Cortex of kidney (tissue), 1 donor: Measurements from ENCODE around the gene TBX1.

Source experiments
- DNase-seq: peaks from one replicate; lab custom pipeline; 2025; lab: John Stamatoyannopoulos, UW

Gene TBX1

DNA sequence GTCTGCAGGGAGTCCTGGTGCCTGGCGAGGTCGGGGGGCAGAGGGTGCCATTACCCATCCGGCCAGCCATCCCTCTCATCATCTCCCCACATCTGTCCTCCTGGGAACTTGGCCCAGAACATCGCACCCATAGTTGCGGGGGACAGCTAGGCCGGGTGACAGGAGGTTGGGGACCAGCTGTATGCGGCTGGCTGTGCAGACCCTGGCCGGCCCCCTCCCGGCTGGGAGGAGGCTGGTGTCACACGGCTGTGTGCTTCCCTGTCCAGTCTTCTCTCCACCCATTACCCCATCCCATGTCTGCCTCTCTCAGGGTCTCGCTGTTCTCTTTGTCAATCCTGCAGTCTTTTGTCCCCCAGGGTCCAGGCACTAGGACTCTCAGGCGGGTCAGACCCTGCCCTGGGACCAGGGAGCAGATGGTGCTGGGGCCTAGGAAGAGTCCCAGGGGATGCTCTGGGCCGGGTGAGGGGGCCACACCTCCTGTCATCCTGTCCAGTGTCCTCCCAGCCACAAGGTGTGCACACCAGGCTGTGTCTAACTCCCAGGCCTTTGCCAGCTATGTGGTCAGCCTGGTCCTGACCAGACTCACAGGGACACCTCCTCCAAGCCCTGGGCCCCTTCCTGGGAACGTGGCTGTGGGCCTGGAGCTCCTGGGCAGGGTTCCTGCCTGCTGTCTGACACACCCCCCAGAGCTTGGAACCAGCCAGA is 6.4 kb upstream of the TBX1 start:
- DNase-seq, result no peak

DNA sequence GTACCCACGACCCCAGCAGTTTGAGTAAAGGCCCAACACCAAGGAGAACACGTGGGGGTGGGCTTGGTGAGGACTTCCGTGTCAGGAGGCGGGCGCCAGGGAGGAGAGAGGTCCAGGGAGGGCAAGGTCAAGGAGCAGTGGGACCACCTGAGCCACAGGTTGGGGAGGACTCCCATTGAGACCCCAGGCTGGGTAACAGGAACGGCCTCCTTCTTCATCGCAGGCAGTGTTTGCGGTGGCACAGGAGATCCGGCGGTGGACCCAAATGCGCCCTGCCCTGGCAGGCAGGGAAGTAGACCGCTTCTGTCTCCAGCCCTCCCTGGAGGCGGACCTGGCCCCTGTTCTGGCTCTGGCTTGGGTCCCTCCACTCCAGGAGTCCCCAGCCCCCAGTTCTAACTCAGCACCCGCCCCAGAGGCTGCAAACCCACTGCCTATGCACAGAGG is 5.9 kb upstream of the TBX1 start:
- DNase-seq, result no peak

DNA sequence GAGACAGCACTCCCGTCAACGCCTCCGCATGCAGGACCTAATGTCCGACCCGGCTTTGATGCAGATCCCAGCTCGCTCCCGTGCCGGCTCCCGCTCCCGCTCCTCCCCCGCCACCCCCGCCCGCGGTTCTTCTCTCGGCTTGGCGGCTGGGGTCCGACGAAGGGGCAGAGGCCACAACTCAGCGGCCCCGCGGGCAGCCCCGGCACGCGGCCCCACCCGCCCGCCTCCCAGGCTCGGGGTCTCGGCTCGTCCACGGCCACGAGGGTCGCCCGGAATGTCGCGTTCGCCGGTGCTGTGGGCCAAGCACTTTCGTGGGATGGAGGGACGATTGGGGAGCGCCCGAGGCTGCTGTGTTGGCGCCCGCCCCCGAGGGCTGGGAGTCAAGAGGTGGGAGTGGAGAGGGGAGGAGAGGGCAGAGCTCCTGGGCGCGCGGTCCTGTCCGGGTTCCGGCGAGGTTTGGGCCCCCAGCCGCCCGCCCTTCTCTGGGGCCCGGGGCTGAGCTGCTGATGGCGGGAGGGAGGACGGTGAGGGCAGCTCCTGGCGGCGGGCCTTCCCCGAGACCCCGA is 5.3 kb upstream of the TBX1 start:
- no peak for DNase-seq

DNA sequence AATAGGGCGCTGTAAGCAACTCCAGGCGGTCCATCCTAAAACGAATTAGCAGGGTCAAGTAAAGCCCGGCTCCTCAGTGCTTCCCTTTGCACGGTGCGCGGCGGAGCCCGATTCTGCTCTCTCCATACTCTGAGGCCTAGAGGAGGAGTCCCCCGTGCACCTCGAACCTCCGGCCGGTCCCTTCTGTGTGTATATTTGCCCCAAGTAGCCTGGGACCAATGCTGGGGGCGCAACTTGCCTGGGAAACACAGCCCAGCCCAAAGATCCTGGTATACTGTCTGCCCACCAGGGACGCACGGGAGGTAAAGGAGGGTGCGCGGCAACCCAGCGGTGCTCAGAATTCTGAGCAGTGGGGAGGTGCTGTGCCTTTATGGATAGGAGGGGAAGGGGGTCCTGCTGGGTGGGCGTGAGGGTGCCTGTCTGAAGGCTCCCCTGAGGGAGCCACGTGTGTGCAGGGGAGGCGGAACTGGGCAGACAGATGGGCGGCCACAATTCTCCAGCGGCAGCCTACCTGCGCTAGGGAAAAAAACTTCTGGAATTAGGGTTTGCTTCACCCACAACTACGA is 4.8 kb upstream of the TBX1 start:
- no peak for DNase-seq

DNA sequence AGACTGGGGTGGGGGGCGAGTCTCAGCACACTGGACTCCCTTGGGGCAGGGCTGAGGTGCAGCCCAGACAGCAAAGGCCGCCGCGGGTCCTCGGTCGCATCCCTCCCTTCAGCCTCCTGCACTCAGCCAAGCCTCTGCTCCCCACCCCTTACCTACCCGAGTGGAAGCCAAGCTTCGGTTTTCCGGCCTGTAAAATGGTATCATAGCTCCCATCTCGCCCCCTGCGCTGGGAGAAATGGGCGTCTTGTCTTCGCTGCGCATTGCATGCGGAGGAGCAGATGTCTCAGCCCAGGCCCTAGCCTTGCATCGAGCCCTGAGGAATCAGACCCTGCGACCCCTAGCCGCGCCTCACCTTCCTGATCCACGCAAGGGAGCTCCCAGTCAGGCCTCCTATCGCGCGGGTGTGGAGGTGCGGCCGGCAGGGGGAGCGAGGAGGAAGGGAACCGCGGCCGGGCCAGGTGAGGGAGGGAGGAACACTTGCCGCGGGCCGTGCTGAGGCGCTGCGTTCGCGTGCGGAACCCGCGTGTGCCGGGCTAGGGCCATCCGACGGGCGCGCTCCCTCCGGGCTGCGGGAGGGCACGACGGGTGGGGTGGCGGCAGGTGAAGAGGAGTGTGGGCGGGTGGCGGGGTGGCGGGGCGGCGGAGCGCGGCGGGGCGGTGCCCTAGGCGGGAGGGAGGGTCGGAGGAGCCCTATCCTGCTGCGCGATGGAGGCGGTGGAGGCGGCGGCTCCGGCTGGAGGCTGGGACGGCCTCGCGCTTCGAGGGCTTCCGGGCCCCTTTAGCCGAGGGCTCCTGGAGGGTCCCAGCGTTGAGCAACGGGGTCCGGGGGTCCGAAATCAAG is 4.1 kb upstream of the TBX1 start:
- DNase-seq, result no peak

DNA sequence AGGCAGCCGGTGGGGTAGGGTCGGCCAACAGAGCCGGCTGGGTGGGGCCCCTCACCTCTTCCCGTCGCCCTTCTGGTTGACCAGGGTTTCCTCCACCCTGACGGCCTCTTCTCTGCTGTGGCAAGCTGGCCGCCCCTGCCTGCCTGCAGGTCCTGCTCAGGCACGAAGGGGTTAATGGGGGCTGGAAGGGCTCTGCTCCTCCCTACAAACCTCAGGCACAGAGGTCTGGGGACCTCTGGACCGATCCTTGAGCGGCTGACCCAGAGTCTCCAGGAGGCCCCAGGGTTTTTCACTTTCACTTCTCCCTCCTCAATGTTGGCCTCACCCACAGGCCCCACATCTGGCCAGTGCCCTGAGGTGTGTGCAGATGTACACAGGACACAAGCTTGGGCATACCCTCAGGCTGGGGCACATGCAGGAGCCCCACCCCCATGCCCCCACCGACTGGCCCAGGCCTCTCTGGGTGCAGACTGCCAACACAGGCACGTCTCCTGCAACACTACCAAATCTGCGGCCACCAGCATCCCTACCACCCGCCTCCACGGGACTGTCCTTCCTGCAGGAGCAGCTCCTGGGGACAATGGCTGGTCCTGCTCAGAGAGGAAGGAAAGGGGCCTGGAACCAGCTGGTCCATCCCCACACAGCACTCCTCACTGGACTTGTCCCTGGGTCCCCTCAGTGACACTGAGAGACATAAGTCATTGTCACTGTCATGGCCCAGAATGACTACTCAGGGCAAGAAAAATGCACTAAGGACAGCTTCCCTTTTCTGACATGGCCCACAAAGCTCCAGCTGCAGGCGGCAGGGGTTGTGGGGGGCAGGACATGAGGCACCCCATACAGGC is 3.2 kb upstream of the TBX1 start:
- DNase-seq, result no peak

DNA sequence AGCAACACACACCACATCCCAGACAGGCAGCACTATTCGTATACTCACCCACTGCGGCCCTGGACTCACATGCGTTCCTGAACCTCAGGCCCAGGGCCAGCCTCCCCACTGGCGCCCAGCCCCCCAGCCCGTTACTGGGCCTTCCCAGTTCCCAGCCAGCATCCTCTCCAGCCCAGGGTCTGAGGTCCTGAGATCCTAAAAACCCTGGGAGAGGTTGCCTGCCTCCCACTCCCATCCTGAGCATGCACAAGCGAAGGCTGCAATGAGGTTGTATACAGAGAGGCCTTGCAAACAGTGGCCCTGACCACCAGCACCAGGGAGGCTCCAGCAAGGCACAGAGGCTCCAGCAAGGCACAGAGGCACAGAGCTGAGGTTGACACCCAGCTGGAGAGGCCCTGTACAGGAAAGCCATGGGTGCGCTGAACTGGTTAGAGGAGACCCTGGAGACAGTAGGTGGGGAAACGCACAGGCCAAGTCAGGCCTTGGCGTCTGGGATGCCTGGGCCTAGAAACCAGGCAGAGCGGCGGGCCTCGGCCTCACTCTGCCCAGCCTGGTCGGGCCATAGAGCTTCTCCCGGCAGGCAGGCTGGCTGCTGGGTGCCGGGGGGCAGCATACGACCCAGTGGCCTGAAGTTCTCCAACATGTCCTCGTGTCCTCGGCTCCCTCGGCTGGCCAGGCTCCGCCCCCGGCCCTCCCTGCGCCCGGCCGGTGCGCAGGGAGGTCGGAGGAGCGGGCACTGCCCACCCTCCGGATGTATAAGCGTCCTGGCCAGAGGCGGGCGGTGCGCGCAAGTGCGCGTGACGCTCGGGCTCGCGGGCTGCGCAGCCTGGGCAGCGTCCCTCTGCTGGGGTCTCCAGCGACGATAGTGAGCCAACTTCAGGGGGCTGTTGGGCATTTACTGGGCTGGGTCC is 2.3 kb upstream of the TBX1 start:
- DNase-seq, result no peak

DNA sequence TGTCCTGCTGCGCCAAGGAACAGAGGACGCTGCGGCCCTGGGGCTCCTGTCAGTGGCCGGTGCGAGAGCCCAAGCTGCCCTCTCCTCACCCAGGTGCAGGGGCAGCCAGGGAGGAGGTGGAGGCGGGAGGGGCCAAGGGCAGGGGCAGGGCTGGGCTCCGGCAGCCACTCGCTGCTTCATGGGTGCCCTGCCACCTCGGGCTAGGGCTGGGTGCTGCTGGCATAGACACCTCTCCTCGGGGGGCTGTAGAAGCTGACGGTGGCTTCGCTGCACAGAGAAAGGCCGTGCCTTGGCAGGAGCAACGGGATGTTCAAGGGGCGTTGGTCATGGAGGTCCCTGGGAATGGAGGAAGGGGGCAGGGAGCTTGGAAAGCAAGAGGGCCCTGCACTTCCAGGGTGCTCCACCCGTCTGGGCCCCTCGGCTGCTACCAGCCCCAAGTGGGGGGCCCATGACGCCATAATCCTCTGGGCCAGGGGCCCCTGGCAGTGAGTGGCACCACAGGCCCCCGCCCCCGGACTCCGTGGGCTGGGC is 1.6 kb upstream of the TBX1 start:
- DNase-seq, result no peak

DNA sequence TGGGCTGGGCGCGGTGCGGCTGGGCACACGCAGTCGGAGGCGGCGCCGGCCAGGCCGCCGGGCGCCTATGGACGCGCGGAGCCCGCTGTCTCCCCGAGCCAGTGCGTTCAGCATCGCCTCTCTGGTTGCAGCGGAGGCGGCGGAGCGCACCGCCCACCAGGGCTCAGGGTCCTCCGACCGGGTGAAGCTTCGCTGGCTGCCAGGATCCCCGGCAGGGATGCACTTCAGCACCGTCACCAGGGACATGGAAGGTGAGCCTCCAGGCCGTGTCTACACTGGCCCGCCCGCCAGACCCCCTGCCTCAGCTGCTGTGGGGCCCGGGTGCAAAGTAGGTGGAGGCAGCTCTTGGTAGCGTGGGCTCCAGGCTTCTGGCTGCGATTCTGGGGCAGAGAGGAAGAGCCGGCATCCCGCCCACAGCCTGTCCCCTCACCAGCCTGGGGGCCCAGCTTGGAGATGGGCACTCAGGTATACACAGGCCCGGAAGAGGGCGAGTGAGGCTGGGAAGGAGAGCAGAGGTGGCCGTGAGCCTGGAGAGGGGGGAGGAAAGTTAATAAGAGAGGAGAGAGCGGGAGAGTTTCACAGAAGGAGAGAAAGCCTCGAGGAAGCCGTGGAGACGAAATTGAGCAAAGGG is 1.0 kb upstream of the TBX1 start:
- no peak for DNase-seq

DNA sequence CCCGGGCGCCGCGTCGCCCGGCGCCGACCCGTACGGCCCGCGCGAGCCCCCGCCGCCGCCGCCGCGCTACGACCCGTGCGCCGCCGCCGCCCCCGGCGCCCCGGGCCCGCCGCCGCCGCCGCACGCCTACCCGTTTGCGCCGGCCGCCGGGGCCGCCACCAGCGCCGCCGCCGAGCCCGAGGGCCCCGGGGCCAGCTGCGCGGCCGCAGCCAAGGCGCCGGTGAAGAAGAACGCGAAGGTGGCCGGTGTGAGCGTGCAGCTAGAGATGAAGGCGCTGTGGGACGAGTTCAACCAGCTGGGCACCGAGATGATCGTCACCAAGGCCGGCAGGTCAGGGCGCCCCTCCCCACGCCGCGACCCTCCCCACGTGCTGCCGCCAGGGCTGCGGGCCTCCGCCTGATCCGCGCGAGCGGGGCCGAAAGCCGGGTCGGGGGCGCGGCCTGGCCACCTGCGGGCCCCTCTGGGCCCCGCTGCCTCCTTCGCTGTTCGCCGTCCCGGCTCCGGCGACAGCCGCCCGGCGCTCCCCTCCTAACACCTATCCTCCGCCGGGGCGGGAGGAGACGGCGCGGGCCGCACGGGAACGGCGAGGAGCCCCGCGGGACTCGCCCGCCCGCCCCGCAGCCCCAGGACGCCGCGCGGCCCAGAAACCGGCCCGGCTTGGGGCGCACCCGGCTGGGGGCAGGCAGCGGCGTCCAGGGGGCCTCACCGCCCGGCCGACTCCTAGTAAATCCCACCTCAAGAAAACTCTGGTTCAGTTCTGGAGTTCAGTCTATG is 560 bp downstream of the TBX1 start:
- DNase-seq, result no peak

DNA sequence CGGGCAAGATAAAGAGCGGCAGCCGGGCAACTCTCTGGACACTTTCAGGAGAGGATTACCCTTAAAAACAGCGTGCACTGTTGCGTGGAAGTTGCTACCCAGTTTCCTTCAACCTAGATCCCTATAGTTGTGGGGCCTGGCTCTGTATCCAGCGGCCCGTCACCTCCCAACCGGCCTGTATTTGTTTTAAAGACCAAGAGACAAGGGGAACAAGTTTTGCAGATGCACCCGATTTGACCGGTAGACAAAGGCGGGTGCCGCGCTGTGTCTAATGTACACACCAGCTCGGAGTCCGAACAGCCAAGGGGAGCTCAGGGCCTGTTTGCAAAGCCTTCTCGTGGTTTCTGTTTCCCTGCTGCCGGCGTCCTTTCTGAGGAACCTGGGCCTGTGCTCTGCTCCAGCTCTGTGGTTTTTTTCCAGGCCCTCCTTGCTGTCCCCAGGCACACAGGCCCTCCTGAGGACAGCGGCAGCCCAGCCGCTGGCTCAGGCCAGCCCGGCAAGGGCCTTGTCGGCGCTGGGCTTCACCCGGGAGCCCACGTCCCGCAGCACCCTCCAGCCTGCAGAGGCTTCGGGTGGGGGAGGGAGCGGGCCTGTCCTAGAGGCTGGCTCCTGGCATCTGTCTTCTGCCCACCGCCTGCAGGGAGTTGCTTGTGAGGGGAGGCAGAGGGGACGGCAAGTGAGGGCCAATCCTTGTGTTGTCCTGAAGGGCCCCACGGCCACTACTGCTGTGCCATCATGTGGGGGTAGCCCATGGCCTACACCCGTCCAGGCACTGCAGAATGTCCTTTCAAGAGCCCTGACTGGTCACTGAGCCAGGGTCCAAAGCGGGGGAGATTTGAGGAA is 1.4 kb downstream of the TBX1 start:
- DNase-seq, result no peak

DNA sequence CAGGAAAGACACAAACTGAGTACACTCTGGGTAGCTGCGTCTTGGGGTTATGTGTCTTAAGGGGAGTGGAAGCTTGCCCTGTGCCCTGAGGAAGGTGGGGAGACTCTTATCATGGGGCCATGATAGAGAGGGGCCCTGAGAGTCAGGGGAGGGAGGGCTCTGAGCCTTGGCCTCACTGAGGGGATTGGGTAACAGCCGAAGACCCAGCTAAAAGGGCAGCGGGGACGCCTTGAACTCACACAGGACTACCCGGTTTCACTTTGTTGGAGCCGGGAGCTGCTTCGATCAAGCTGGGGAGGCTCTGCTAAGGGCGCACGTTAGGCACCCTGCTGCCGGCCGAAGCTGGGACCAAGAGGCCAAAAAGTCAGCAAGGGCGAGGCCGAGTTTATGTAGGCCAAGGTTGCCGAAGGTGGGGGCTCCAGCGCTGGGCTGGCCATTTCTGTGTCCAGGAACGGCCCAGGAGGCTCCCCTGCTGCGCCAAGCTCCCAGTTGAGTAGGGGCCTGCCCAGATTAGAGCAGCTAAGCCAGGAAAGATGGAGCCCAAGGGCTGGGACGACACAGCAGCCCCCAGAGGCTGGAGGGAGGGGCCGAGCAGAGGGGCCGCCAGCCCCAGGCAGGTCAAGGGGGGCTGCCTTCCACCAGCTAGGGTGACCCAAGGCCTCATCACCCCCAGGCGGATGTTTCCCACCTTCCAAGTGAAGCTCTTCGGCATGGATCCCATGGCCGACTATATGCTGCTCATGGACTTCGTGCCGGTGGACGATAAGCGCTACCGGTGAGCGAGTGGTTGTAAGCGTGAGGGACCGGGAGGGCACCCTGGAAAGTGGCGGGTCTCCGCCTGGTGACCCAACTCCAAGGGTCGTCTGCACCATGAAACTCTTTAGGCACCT is 2.2 kb downstream of the TBX1 start:
- no peak for DNase-seq

DNA sequence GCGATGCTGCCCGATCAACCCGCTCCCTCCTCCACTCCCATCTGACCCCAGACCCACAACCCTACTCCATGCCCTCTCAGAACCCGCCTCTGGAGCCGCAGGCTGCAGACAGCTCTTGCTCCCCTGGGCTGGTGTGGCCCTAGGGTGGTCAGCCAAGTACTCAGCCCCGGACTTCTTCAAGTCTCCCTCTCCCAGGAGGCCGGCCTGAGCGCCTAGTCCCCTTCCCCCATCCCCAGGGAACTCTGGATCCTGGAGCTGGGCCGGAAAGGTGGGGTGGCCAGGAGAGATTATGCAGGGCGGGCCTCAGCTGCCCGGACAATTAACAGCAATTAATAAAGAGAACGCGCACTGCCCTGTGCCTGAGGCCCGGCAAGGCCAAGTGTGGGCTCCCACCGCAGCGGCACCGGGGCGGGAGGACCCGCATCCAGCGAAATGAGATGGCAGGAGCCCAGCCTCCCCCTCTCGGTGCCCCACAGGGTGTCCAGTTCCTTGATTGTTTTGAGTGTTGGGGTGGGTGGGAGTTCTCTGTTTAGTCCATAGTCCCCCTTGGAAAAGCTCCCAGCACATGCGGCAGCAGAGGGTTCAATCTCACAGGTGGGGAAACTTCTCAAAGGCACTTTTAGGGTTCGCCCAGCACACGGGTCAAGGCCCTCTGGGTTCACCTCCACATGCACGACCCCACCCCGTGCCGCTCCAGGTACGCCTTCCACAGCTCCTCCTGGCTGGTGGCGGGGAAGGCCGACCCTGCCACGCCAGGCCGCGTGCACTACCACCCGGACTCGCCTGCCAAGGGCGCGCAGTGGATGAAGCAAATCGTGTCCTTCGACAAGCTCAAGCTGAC is 3.1 kb downstream of the TBX1 start:
- DNase-seq, result no peak

DNA sequence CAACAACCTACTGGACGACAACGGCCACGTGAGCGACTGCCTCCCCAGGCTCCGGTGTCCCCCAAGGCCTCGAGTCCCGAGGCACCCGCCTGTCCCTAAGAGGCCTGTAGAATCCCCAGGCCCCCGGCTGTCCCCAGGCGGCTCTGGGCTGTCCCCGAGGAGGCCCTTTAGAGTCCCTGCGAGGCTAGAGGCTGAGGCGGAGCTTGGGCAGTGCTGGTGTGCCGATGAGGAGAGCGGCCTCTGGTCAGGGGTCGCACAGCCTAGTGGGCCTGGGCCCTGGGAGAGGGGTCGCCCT is 3.7 kb downstream of the TBX1 start:
- no peak for DNase-seq

DNA sequence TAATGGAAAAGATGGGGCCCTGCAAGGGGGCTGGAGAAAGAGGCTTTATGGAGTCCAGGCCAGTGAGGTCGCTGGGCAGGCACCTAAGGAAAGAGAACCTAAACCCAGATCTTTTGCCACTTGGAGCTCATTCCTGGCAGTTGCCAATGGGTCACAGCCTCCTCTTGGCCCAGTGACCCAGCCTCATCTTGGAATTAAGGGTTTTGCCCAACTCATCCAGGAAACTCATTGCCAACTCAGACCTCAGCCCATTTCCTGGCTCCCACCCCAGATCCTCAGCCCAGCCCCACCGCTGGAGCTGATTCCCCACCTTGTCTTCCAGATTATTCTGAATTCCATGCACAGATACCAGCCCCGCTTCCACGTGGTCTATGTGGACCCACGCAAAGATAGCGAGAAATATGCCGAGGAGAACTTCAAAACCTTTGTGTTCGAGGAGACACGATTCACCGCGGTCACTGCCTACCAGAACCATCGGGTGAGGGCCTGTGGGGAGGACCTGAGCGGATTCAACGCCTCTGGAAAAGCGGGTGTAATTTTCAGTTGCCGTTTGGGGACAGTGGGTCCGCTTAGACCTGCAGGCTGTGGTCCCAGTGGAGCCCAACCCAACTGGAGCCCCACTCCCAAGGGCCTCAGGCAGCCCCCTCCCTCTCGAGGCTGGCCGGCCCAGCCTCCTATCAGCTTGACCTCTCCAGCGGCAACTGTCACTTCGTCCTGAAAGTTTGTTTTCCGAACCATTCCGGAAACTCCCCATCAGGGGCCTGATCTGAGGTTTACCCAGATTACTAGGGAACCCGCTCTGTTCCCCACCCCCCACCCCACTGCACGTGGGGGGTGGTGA is 4.3 kb downstream of the TBX1 start:
- no peak for DNase-seq
